IMR-90 (cell line): Measurements from ENCODE around the gene GRM8. TPM values are rescaled to one million over a fixed set of nuclear protein-coding genes. Genes with fewer than 3 reads are reported as not detected.

Source experiments
- ATAC-seq: fragments of 200-7000 bp; cut with Tn5 transposase; 2 replicates; pipeline ENCODE4 v1.9.1; 2020; ENCODE audit warnings: low read depth, mild to moderate bottlenecking, moderate library complexity
- BruUV-seq: library from RNA; stranded (reverse); fragments of 400-500 nt; replicated peaks from 2 replicates; lab custom pipeline; 2021; lab: Mats Ljungman, UMichigan
- CTCF ChIA-PET: fragments of 300-600 bp; formaldehyde crosslinking; extraction: SDS; loops from one replicate; lab custom pipeline; 2021; ENCODE audit warnings: antibody characterized with exemption; lab: Yijun Ruan, JAX
- POLR2A ChIA-PET: fragments of 300-600 bp; sonication (Branson Sonifier 250); formaldehyde crosslinking; loops from one replicate; lab custom pipeline; 2022; ENCODE audit warnings: antibody characterized with exemption; ENCODE audit not compliant: unreplicated experiment; lab: Charles Lee
- DNase-seq: peaks from one replicate; pipeline ENCODE4 v3.0.0; 2013
- H2AFZ ChIP-seq: replicated peaks from 2 replicates; pipeline ENCODE3; 2013; ENCODE audit warnings: low read length, mild to moderate bottlenecking; ENCODE audit not compliant: poor library complexity
- H2AK5ac ChIP-seq: 2 replicates; pipeline ENCODE4 v1.6.1; 2013; ENCODE audit warnings: low read depth, low read length, inconsistent platforms
- H2AK9ac ChIP-seq: replicated peaks from 2 replicates; pipeline ENCODE3; 2013; ENCODE audit warnings: mild to moderate bottlenecking, low read depth, low read length, moderate library complexity; ENCODE audit not compliant: poor library complexity
- H2BK120ac ChIP-seq: 2 replicates; pipeline ENCODE4 v1.6.1; 2013; ENCODE audit warnings: low read depth, low read length, inconsistent platforms
- H2BK15ac ChIP-seq: 3 replicates; pipeline ENCODE4 v1.6.1; 2013; ENCODE audit warnings: low read depth, low read length, inconsistent platforms
- H2BK20ac ChIP-seq: 2 replicates; pipeline ENCODE4 v1.6.1; 2013; ENCODE audit warnings: low read depth, mild to moderate bottlenecking, inconsistent platforms, low read length, moderate library complexity
- H2BK5ac ChIP-seq: 2 replicates; pipeline ENCODE4 v1.6.1; 2013; ENCODE audit warnings: mild to moderate bottlenecking, low read depth, low read length, inconsistent platforms; ENCODE audit not compliant: poor library complexity, severe bottlenecking
- H3K14ac ChIP-seq: replicated peaks from 2 replicates; pipeline ENCODE4 v1.6.1; 2013; ENCODE audit warnings: low read depth, low read length, inconsistent platforms
- H3K18ac ChIP-seq: 2 replicates; pipeline ENCODE4 v1.6.1; 2013; ENCODE audit warnings: low read depth, low read length, control low read depth
- H3K23ac ChIP-seq: 2 replicates; pipeline ENCODE4 v1.6.1; 2013; ENCODE audit warnings: low read depth, low read length, inconsistent platforms
- H3K27ac ChIP-seq: 2 replicates; pipeline ENCODE4 v1.5.1; 2013; ENCODE audit warnings: mild to moderate bottlenecking, control low read depth, low read length; ENCODE audit not compliant: insufficient read depth
- H3K27me3 ChIP-seq: 2 replicates; pipeline ENCODE4 v1.6.1; 2013; ENCODE audit warnings: low read length; ENCODE audit not compliant: control insufficient read depth, insufficient read depth
- H3K36me3 ChIP-seq: 2 replicates; pipeline ENCODE4 v1.6.1; 2013; ENCODE audit warnings: low read length, mixed read lengths; ENCODE audit not compliant: control insufficient read depth, insufficient read depth
- H3K4ac ChIP-seq: 2 replicates; pipeline ENCODE4 v1.6.1; 2013; ENCODE audit warnings: low read depth, low read length, inconsistent platforms
- H3K4me1 ChIP-seq: 2 replicates; pipeline ENCODE4 v1.6.1; 2013; ENCODE audit warnings: low read length, mixed read lengths; ENCODE audit not compliant: control insufficient read depth, insufficient read depth
- H3K4me2 ChIP-seq: 2 replicates; pipeline ENCODE4 v1.6.1; 2013; ENCODE audit warnings: low read depth, mild to moderate bottlenecking, control low read depth, low read length, moderate library complexity
- H3K4me3 ChIP-seq: 2 replicates; pipeline ENCODE4 v1.5.1; 2013; ENCODE audit warnings: low read depth, mild to moderate bottlenecking, control low read depth, low read length, moderate library complexity; ENCODE audit not compliant: insufficient read depth
- H3K56ac ChIP-seq: 2 replicates; pipeline ENCODE4 v1.6.1; 2013; ENCODE audit warnings: low read length, inconsistent platforms; ENCODE audit not compliant: insufficient read depth; ENCODE audit errors: extremely low read depth
- H3K79me1 ChIP-seq, 2 experiments: 2 replicates each; pipeline ENCODE4 v1.6.1; 2013; ENCODE audit warnings: low read length in 2 of 2, inconsistent platforms in 1 of 2, low read depth in 1 of 2
- H3K9ac ChIP-seq: 2 replicates; pipeline ENCODE4 v1.6.1; 2013; ENCODE audit warnings: low read depth, low read length, control low read depth
- H3K9me1 ChIP-seq: 2 replicates; pipeline ENCODE4 v1.6.1; 2013; ENCODE audit warnings: low read length, inconsistent platforms; ENCODE audit not compliant: insufficient read depth
- H3K9me3 ChIP-seq: 2 replicates; pipeline ENCODE4 v1.6.1; 2013; ENCODE audit warnings: low read length; ENCODE audit not compliant: control insufficient read depth, insufficient read depth
- H4K20me1 ChIP-seq: 2 replicates; pipeline ENCODE4 v1.6.1; 2013; ENCODE audit warnings: low read length, inconsistent platforms; ENCODE audit not compliant: insufficient read depth
- H4K5ac ChIP-seq: 2 replicates; pipeline ENCODE4 v1.6.1; 2013; ENCODE audit warnings: mild to moderate bottlenecking, low read depth, low read length, control low read depth
- H4K8ac ChIP-seq, 2 experiments: 2 replicates each; pipeline ENCODE4 v1.6.1; 2013; ENCODE audit warnings: low read depth in 2 of 2, low read length in 2 of 2, control low read depth in 1 of 2, inconsistent platforms in 1 of 2
- H4K91ac ChIP-seq: 2 replicates; pipeline ENCODE4 v1.6.1; 2013; ENCODE audit warnings: low read depth, low read length, inconsistent platforms; ENCODE audit not compliant: insufficient read depth
- BHLHE40 ChIP-seq: fragments of 150-350 bp; IDR thresholded peaks from 2 replicates; pipeline ENCODE4 v1.6.1; 2016; ENCODE audit warnings: mild to moderate bottlenecking, low read depth, low read length
- CEBPB ChIP-seq: IDR thresholded peaks from 2 replicates; pipeline ENCODE4 v1.6.1; 2012; ENCODE audit warnings: low read depth, low read length, improper control_type of control experiment
- FOS ChIP-seq: fragments of 150-350 bp; IDR thresholded peaks from 2 replicates; pipeline ENCODE4 v1.6.1; 2016; ENCODE audit warnings: low read depth, low read length
- MXI1 ChIP-seq: IDR thresholded peaks from 2 replicates; pipeline ENCODE4 v1.6.1; 2012; ENCODE audit warnings: low read depth, mild to moderate bottlenecking, low read length, moderate library complexity, borderline replicate concordance
- NFE2L2 ChIP-seq: fragments of 150-350 bp; IDR thresholded peaks from 2 replicates; pipeline ENCODE4 v1.6.1; 2016; ENCODE audit warnings: low read depth, mild to moderate bottlenecking, low read length
- POLR2A ChIP-seq: IDR thresholded peaks from 2 replicates; pipeline ENCODE4 v1.6.1; 2012; ENCODE audit warnings: mild to moderate bottlenecking, low read depth, low read length
- RAD21 ChIP-seq: IDR thresholded peaks from 2 replicates; pipeline ENCODE4 v1.6.1; 2012; ENCODE audit warnings: low read length, improper control_type of control experiment
- RCOR1 ChIP-seq: IDR thresholded peaks from 2 replicates; pipeline ENCODE4 v1.6.1; 2012; ENCODE audit warnings: mild to moderate bottlenecking, low read length, improper control_type of control experiment; ENCODE audit not compliant: insufficient replicate concordance
- RFX5 ChIP-seq: IDR thresholded peaks from 2 replicates; pipeline ENCODE4 v1.8.0; 2012; ENCODE audit warnings: low read depth, mild to moderate bottlenecking, low read length, moderate library complexity
- WGBS, 2 experiments: methylation state at CpG; one replicate each; pipeline versions ENCODE4 v1.1.5 to v1.1.7; 2013; ENCODE audit warnings: missing lambda C conversion rate in 2 of 2; ENCODE audit not compliant: insufficient read length in 1 of 2; ENCODE audit errors: extremely low coverage in 2 of 2; 5-methylcytosine and 5-hydroxymethylcytosine counted together
- dilution Hi-C: fragments of 300-500 bp; cut with HindIII; formaldehyde crosslinking; loops from one replicate; pipeline ENCODE4 v1.14.3; 2018; ENCODE audit warnings: low sequenced_read_pairs; ENCODE audit not compliant: unreplicated experiment
- in situ Hi-C: fragments of 300-500 bp; cut with MboI; formaldehyde crosslinking; loops from 3 replicates; pipeline ENCODE4 v1.14.3; 2019; ENCODE audit warnings: low sequenced_read_pairs, inconsistent platforms, mixed read lengths
- intact Hi-C: fragments of 100-400 bp; cut with micrococcal nuclease; formaldehyde crosslinking; loops from 2 replicates; pipeline ENCODE4 v1.10.0; 2022
- polyA plus RNA-seq, 3 experiments: library from polyadenylated mRNA; depleted of rRNA; stranded (reverse); fragments of >200 nt; gene quantifications; 2 replicates each; pipeline ENCODE4 v1.2.3, GENCODE V29; 2012; ENCODE audit warnings: low replicate concordance in 1 of 3
- total RNA-seq: library from RNA; depleted of rRNA; stranded (reverse); fragments of >200 nt; gene quantifications from 2 replicates; pipeline ENCODE4 v1.2.3, GENCODE V29; 2012
- TF ChIP-seq, protein P1 (sequence below): conservative IDR thresholded peaks from 2 replicates; pipeline ENCODE4 v1.5.1; 2012; ENCODE audit warnings: mild to moderate bottlenecking, low read depth, low read length, improper control_type of control experiment
- TF ChIP-seq, protein P2 (sequence below): fragments of 150-350 bp; IDR thresholded peaks from 2 replicates; pipeline ENCODE4 v1.6.1; 2016; ENCODE audit warnings: low read depth, mild to moderate bottlenecking, low read length, moderate library complexity, borderline replicate concordance
- TF ChIP-seq, protein P3 (sequence below): fragments of 150-350 bp; IDR thresholded peaks from 2 replicates; pipeline ENCODE4 v1.6.1; 2017; ENCODE audit warnings: mild to moderate bottlenecking, antibody characterized with exemption, low read length, low read depth

GRM8 gene
- total and polyA plus RNA-seq, 2 of the 4 experiments (the other 2 are of a cell fraction): not detected

GRCh38 chr7:127207806-127208205 is 44.9 kb downstream of the GRM8 start:
- Histone ChIP-seq H3K27me3 (no peaks in the 10 kb centered on the region), H3K23ac (no peak overlapping the region), H3K4me2 (no peak overlapping the region), H3K4ac (no peak overlapping the region), H3K4me1 (no peaks in the 10 kb centered on the region), H3K27ac (no peak overlapping the region), H4K20me1 (no peaks in the 10 kb centered on the region), H3K79me1 (no peaks in the 10 kb centered on the region), H3K9me1 (no peaks in the 10 kb centered on the region), H2BK20ac (no peak overlapping the region), H2BK15ac (no peak overlapping the region), H3K9ac (no peak overlapping the region), H3K9me3 (no peaks in the 10 kb centered on the region), H3K18ac (no peak overlapping the region), H2AK9ac (no peak overlapping the region), H2BK120ac (no peak overlapping the region), H4K91ac (no peak overlapping the region), H3K14ac (no peak overlapping the region), H2AFZ (no peak overlapping the region), H2BK5ac (no peak overlapping the region), H3K36me3 (no peaks in the 10 kb centered on the region), H4K8ac (no peak overlapping the region), H3K56ac (no peak overlapping the region), H2AK5ac (no peak overlapping the region), H4K5ac (no peak overlapping the region), H3K4me3 (no peak overlapping the region)
- WGBS, 2 experiments: no CpG with 5 or more reads among the region's 5 CpGs
- BruUV-seq: no TSS peak
- intact Hi-C loops (no loop called here), dilution Hi-C loops (no loop called here), in situ Hi-C loops (no loop called here)
- POLR2A ChIA-PET: no interaction called here
- TF ChIP-seq NFE2L2 (no peak), RCOR1 (no peak), RAD21 (no peak), FOS (no peak), POLR2A (no peak), CEBPB (no peak), RFX5 (no peak), MXI1 (no peak), BHLHE40 (no peak)
- TF ChIP-seq, protein P1, sequence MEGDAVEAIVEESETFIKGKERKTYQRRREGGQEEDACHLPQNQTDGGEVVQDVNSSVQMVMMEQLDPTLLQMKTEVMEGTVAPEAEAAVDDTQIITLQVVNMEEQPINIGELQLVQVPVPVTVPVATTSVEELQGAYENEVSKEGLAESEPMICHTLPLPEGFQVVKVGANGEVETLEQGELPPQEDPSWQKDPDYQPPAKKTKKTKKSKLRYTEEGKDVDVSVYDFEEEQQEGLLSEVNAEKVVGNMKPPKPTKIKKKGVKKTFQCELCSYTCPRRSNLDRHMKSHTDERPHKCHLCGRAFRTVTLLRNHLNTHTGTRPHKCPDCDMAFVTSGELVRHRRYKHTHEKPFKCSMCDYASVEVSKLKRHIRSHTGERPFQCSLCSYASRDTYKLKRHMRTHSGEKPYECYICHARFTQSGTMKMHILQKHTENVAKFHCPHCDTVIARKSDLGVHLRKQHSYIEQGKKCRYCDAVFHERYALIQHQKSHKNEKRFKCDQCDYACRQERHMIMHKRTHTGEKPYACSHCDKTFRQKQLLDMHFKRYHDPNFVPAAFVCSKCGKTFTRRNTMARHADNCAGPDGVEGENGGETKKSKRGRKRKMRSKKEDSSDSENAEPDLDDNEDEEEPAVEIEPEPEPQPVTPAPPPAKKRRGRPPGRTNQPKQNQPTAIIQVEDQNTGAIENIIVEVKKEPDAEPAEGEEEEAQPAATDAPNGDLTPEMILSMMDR: no peak
- TF ChIP-seq, protein P2, sequence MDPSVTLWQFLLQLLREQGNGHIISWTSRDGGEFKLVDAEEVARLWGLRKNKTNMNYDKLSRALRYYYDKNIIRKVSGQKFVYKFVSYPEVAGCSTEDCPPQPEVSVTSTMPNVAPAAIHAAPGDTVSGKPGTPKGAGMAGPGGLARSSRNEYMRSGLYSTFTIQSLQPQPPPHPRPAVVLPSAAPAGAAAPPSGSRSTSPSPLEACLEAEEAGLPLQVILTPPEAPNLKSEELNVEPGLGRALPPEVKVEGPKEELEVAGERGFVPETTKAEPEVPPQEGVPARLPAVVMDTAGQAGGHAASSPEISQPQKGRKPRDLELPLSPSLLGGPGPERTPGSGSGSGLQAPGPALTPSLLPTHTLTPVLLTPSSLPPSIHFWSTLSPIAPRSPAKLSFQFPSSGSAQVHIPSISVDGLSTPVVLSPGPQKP: no peak
- TF ChIP-seq, protein P3, sequence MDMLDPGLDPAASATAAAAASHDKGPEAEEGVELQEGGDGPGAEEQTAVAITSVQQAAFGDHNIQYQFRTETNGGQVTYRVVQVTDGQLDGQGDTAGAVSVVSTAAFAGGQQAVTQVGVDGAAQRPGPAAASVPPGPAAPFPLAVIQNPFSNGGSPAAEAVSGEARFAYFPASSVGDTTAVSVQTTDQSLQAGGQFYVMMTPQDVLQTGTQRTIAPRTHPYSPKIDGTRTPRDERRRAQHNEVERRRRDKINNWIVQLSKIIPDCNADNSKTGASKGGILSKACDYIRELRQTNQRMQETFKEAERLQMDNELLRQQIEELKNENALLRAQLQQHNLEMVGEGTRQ: no peak
- CTCF ChIA-PET: no interaction called here
- ATAC-seq (no peak), DNase-seq (no peak)
